NCI-H82 treated with DMSO at 0.1 percent for 48 hours (cell line): ENCODE measurements around the gene SYNM.
A peak's percentile ranks its signal among the peaks of the same experiment; 100 is the strongest.

Experiments
- DNase-seq: peaks from one replicate; lab custom pipeline; 2025; ENCODE audit not compliant: unreplicated experiment; lab: John Stamatoyannopoulos, UW

Gene SYNM

GRCh38 chr15:99085413-99086326 is 19.2 kb upstream of the SYNM start:
- no peak for DNase-seq

- DNase-seq: no peak
Observed at GRCh38 chr15:99086327-99086667, 18.6 kb upstream of the SYNM start.

GRCh38 chr15:99087405-99087943 is 17.4 kb upstream of the SYNM start:
- DNase-seq: no peak

GRCh38 chr15:99090011-99090699 is 14.7 kb upstream of the SYNM start:
- DNase-seq: no peak

GRCh38 chr15:99090938-99091337 is 13.9 kb upstream of the SYNM start:
- DNase-seq: no peak

- DNase-seq: no peak
Observed at GRCh38 chr15:99092554-99093172, 12.2 kb upstream of the SYNM start.

GRCh38 chr15:99095626-99096025 is 9.3 kb upstream of the SYNM start:
- DNase-seq: no peak

GRCh38 chr15:99096173-99096893 is 8.5 kb upstream of the SYNM start:
- DNase-seq: no peak

GRCh38 chr15:99096894-99097426 is 7.9 kb upstream of the SYNM start:
- no peak for DNase-seq

GRCh38 chr15:99097441-99098410 is 7.2 kb upstream of the SYNM start:
- DNase-seq: no peak

GRCh38 chr15:99098426-99098825 is 6.5 kb upstream of the SYNM start:
- DNase-seq: no peak

GRCh38 chr15:99098991-99099390 is 5.9 kb upstream of the SYNM start:
- DNase-seq: no peak

GRCh38 chr15:99099661-99100060 is 5.2 kb upstream of the SYNM start:
- no peak for DNase-seq

- peak; percentile 40 for DNase-seq
Observed at GRCh38 chr15:99100245-99101173, 4.4 kb upstream of the SYNM start.

GRCh38 chr15:99101501-99101900 is 3.4 kb upstream of the SYNM start:
- no peak for DNase-seq

- no peak for DNase-seq
Observed at GRCh38 chr15:99102332-99103235, 2.3 kb upstream of the SYNM start.

- DNase-seq: no peak
Observed at GRCh38 chr15:99103279-99103678, 1.6 kb upstream of the SYNM start.
